ENCODE results near the gene CYP27C1. TPM values are rescaled to one million over a fixed set of nuclear protein-coding genes. Genes with fewer than 3 reads are reported as not detected.

Gene CYP27C1
- total and polyA plus RNA-seq, 12 donors: 0.07 to 0.20 (median 0.13) TPM; not detected in 6

- no peak for DNase-seq
- TF ChIP-seq CTCF (IDR thresholded peaks at IDR 0.05): no peak
- Histone ChIP-seq H3K4me1 (peaks cover 0 to 4% (median 0%) of the 10 kb centered on the region in 9 donors), H3K9me3 (peaks cover 0 to 12% (median 0%) of the 10 kb centered on the region in 11 donors), H3K4me3 (no peak overlapping the region), H3K27me3 (peaks cover 0 to 13% (median 5%) of the 10 kb centered on the region in 7 donors), H3K27ac (no peak overlapping the region), H3K36me3 (no peaks in the 10 kb centered on the region)
- intact Hi-C loops (cut with DNase I): loop anchor here in 2 of 10 donors (5.0 to 10.0 kb wide), 2 partner anchors 283 to 286 kb away; no protein-coding TSS in a partner anchor
- 91 to 97% methylated on average over 14 of the region's 14 CpGs for WGBS, 2 donors
- no peak for ATAC-seq
Measured at GRCh38 chr2:127199223-127199622, 20.9 kb downstream of the CYP27C1 start.

GRCh38 chr2:127197475-127198385 is 22.4 kb downstream of the CYP27C1 start:
- no peak overlapping the region for H3K27ac ChIP-seq
- ATAC-seq (peak in 7 of 8 donors; percentile 53 to 82 (median 78)), DNase-seq (peak; percentile 46 to 63)
- WGBS, 2 donors: 66 to 69% methylated on average over 19 of the region's 19 CpGs
- intact Hi-C loops (cut with DNase I): loop anchor here in 2 of 10 donors (5.0 to 10.0 kb wide), 2 partner anchors 285 to 287 kb away; no protein-coding TSS in a partner anchor
- H3K36me3 ChIP-seq: no peaks in the 10 kb centered on the region
- peaks cover 0 to 12% (median 0%) of the 10 kb centered on the region in 11 donors for H3K9me3 ChIP-seq
- H3K4me3 ChIP-seq: no peak overlapping the region
- peak in 7 of 9 donors; percentile 30 to 53 (median 36) for TF ChIP-seq CTCF (IDR thresholded peaks at IDR 0.05)
- H3K4me1 ChIP-seq: peaks cover 0 to 14% (median 0%) of the 10 kb centered on the region in 9 donors
- peaks cover 0 to 15% (median 11%) of the 10 kb centered on the region in 7 donors for H3K27me3 ChIP-seq

- intact Hi-C loops (cut with DNase I): loop anchor here in 2 of 10 donors (5.0 to 10.0 kb wide), 2 partner anchors 285 to 288 kb away; no protein-coding TSS in a partner anchor
- H3K27ac ChIP-seq: no peak overlapping the region
Measured at GRCh38 chr2:127196998-127197397, 23.1 kb downstream of the CYP27C1 start.

More at GRCh38 chr2:127196998-127197397, 23.1 kb downstream of the CYP27C1 start:
- peak in 1 of 9 donors; percentile 40 for TF ChIP-seq CTCF (IDR thresholded peaks at IDR 0.05)
- Histone ChIP-seq H3K4me3 (no peak overlapping the region), H3K4me1 (peaks cover 0 to 14% (median 0%) of the 10 kb centered on the region in 9 donors), H3K27me3 (peaks cover 0 to 22% (median 12%) of the 10 kb centered on the region in 7 donors), H3K36me3 (no peaks in the 10 kb centered on the region), H3K9me3 (peaks cover 0 to 12% (median 0%) of the 10 kb centered on the region in 11 donors)
- WGBS, 2 donors: 77 to 83% methylated on average over 4 of the region's 4 CpGs
- DNase-seq (no peak), ATAC-seq (no peak)

Data from heart right ventricle (tissue), 16 donors.